ENCODE results near the gene ARSG.
"Not testable (repeated sequence)": the region's sequence is repeated elsewhere in the genome, so short reads cannot be mapped to it uniquely, and the experiment has no call there.

Gene ARSG

DNA sequence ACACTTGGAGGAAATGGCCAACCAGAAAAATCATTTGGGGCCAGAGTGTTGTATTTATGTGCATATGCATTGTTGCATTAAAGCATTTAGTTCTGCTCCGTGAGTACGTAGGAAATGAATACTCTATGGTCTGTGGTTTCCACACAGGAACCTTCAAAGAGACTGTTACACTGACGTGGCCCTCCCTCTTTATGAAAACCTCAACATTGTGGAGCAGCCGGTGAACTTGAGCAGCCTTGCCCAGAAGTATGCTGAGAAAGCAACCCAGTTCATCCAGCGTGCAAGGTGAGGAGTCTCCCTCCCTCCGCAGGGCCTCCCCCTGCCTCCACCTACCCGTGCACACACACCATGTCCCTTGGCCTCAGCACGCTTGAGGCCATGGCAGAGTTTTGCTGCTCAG lies 65.2 kb downstream of the ARSG start:
- DNase-seq (ENCODE audit: low read depth) = no peak
- no peak overlapping the region for H3K4me3 ChIP-seq (ENCODE audit: low read depth, low read length)

DNA sequence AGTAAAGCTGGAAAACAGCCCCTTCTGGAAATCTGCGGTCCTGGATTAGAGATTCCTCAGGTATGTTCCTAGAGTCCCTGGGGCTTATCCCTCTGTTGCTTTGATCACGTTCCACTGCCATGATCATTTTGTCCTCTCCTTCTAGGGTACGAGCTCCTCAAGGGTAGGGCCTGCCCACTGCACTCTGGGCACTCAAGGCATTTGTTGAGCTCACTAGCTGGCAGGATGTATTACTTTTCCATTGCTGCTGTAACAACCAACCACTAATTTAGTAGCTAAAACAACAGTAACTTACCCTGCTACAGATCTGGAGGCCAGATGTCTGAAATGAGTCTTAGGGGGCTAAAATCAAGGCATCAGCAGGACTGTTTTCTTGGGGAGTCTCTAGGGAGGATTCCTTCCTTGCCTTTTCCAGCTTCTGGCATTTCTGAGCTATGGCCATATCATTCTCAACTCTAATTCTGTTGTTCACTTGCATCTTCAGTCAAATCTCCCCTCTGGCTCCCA lies 65.7 kb downstream of the ARSG start:
- DNase-seq (ENCODE audit: low read depth) = no peak
- H3K4me3 ChIP-seq (ENCODE audit: low read depth, low read length) = no peak overlapping the region

DNA sequence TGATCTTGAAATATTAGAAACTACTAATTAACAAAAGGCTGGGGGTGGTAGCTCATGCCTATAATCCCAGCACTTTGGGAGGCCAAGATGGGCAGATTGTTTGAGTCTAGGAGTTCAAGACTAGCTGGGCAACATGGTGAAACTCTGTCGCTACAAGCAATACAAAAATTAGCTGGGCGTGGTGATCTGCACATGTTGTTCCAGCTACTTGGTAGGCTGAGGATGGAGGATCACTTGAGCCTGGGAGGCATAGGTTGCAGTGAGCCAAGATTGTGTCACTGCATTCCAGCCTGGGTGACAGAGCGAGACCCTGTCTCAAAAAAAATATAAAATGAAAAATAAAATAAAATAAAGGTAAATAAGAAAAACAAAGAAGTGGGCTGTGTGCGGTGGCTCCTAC lies 66.6 kb downstream of the ARSG start:
- no peak for DNase-seq (ENCODE audit: low read depth)
- H3K4me3 ChIP-seq (ENCODE audit: low read depth, low read length) = no peak overlapping the region

DNA sequence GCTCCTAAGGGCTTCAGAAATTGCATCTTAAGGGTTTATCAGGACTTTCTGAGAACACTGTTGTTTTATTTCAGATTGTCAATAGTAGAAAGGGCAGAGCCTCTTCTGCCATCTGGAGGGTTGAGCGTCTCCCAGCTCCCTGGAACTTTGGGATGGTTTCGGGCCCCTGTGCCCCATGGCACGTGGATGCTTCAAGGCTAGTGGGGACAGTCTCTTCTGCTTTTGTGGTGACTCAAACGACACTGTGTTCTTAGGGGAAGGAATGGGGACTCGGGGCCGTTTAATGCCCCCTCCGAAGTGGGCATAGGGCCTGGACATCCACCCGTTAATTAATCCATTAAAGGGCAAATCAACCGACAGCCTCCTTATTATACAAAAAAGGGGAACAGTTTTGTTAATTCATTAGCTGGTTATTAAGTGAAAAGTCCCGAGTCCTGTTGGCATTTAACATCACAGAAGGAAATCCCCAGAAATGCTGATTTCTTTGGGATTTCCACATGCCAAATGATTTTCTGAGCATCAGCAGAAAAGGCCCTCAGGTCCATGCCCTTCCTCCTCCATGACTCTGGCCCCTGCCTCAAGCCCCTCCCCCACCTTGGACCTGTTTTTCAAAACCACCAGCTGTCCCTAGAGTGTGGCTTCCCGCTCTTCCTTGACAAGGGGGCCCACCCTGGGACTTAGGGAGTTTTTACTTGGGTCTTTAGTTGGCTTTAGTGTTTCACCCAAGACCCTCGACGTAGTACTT lies 68.7 kb downstream of the ARSG start:
- H3K4me3 ChIP-seq (ENCODE audit: low read depth, low read length) = no peak overlapping the region
- no peak for DNase-seq (ENCODE audit: low read depth)

DNA sequence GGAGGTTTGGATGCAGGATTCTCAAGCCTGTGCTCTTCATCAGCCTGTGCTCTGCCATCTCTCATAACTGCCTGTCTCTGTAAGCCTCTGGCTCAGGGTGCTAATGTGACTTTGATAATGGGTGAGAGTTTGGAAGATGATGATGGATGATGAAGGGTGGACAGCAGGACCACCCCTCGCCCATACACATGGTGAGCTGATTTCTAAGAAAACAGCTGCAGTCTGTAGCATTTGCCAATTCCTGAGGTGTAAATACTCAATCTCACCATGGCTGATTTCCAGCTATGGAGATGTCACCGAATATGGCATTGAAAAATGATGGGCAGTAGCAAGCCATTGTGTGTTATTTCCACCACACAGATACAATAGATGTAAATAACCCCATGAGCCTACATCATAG lies 74.2 kb downstream of the ARSG start:
- no peak for DNase-seq (ENCODE audit: low read depth)
- H3K4me3 ChIP-seq (ENCODE audit: low read depth, low read length) = no peak overlapping the region

DNA sequence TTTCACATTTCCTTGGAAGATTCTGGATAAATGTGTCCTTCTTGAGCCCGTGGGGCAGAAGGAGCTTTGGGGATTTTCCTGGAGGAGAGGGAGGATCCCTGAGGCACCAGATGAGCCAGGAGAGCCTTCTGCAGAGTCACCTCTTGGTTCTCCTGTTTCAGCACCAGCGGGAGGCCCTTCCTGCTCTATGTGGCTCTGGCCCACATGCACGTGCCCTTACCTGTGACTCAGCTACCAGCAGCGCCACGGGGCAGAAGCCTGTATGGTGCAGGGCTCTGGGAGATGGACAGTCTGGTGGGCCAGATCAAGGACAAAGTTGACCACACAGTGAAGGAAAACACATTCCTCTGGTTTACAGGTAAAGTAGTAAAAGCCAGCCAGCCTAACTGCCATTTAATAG lies 77.1 kb downstream of the ARSG start:
- no peak for DNase-seq (ENCODE audit: low read depth)
- no peak overlapping the region for H3K4me3 ChIP-seq (ENCODE audit: low read depth, low read length)

DNA sequence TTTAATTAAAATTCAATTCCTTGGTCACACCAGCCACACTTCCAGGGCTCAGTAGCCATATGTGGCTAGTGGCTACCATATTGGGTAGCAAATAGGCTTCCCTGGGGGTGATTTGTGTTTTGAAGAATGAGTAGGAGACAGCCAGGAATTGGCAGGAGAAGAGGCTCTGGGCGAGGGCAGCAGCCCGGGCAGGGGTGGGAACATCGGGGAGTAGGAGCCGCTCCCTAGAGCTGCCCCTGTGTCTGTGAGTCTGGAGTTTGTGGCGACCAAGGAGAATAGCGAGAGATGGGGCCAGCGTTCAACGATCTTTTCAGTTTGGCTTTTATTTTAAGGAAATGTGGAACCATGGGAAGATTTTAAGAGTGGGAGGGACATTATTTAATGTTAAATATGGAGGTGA lies 84.3 kb downstream of the ARSG start:
- DNase-seq (ENCODE audit: low read depth) = no peak
- H3K4me3 ChIP-seq (ENCODE audit: low read depth, low read length) = no peak overlapping the region

DNA sequence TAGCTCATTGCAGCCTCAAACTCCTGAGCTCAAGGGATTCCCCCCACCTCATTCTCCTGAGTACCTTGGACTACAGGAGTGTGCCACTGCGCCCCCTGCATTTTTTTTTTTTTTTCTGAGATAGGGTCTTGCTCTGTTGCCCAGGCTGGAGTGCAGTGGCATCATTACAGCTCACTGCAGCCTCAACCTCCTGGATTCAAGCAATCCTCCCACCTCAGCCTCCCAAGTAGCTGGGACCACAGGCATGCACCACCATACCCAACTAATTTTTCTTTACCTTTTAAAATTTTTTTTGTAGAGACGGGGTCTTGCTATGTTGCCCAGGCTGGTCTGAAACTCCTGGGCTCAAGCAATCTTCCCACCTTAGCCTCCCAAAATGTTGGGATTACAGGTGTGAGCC lies 84.9 kb downstream of the ARSG start:
- DNase-seq (ENCODE audit: low read depth); H3K4me3 ChIP-seq (ENCODE audit: low read depth, low read length): not testable (repeated sequence)

DNA sequence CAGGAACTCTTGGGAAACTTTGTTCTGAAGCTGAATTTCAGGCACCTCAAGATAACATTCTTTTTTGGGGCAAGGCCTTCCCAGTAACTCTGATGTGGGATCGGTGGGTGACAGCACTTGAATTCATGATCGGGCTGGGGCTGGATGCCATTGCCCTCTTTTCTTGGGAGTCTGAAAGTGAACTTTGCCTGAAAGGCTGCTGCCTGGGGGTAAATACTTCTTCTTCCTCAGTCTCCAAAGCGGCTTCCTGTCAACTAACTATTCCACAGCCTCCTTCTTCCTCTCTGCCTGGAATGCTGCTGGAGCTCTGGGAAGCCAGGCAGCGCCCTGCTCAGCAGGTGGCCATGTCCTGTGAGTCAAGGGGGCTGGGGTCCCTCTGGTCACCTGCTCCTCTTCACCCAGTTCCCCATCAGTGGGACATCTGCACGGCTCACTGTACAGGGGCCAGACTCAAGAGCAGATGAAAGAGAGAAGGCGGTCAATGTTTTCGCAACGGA lies 86.5 kb downstream of the ARSG start:
- H3K4me3 ChIP-seq (ENCODE audit: low read depth, low read length) = peak overlapping the region; percentile 3
- DNase-seq (ENCODE audit: low read depth) = no peak

DNA sequence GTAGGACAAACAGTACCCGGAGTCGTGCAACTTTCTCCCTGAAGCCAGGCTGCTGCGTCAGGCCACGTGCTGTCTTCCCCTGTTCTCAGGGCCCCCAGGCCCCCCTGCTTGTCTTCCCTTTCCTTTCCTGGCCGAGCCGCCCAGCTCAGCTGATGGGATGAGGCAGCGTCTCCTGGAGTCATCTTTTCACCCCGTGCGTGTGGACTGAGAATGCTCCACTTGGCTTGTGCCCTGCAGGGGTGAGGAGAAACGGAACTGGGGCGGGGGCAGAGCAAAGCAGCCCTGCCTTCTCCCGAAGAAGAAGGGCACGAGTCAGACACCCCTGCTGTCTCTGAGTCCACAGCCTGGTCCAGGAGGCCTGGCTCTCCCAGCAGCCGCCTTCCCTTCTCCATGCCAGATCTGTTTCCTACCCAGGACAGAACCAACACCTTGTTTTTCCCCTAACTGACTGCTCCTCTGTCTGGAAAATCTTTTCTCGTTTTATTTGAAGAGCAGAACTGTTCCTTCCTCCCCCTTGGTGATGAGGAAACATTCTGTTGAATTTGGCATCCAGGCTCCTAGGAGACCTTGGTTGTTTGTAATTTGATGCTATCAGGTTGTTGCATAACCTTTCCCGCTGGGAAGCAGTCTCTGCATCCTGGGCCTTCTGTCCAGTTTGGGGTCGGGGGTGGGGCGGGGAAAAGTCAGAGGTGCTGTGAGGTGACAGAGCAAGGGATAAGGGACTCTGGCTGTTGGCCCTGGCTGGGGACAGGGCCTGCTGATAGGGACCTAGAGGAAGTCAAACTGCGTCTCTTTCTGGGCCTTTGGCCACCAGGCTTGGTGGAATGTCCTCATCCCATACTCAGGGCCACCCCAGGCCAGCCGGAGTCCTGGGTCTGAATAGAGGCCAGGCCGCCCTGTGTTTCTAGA lies 87.2 kb downstream of the ARSG start:
- peak; percentile 96 for DNase-seq (ENCODE audit: low read depth)
- peak overlapping the region; percentile 3 for H3K4me3 ChIP-seq (ENCODE audit: low read depth, low read length)

DNA sequence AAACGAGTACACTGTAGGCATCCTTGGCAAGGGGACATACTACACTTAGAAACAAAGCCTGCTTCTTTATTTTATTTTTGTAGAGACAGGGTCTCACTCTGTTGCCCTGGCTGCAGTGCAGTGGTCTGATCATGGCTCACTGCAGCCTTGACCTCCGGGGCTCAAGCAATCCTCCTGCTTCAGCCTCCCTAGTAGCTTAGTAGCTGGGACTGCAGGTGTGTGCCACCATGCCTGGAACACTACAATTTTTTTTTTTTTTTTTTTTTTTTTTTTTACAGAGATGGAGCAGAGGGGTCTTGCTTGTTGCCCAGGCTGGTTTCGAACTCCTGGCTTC lies 87.8 kb downstream of the ARSG start:
- DNase-seq (ENCODE audit: low read depth) = no peak
- H3K4me3 ChIP-seq (ENCODE audit: low read depth, low read length) = no peak overlapping the region

DNA sequence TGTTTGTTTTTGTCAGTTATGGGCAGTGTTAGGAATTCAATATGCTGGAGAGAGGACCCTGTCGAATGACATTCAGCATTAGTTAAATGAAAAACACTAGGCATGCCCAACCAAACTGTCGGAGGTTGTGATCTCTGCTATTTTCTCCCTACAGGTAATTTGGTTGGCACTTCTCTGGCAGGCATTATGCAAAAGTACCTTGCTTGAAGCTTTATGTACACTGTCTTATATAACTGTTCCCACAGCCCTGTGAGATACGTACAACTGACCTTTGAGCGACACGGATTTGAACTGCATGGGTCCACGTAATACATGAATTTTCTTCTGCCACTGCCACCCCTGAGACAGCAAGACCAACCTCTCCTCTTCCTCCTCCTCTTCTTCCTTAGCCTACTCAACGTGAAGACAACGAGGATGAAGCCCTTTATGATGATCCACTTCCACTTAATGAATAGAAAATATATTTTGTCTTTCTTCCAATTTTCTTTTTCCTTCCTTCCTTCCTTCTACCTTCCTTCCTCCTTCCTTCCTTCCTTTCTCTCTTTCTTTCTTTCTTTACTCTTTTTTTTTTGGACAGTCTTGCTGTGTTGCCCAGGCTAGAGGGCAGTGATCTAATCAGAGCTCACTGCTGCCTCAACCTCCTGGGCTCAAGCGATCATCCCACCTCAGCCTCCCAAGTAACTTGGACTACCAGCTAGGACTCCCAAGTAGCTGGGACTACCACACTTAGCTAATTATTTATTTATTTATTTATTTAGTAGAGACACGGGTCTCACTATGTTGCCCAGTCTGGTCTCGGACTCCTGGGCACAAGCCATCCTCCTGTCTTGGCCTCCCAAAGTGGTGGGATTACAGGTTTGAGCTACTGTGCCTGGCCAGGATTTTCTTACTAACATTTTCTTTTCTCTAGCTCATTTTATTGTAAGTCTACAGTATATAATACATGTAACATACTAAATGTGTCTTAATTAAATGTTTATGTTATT lies 88.7 kb downstream of the ARSG start:
- no peak for DNase-seq (ENCODE audit: low read depth)
- H3K4me3 ChIP-seq (ENCODE audit: low read depth, low read length) = no peak overlapping the region

DNA sequence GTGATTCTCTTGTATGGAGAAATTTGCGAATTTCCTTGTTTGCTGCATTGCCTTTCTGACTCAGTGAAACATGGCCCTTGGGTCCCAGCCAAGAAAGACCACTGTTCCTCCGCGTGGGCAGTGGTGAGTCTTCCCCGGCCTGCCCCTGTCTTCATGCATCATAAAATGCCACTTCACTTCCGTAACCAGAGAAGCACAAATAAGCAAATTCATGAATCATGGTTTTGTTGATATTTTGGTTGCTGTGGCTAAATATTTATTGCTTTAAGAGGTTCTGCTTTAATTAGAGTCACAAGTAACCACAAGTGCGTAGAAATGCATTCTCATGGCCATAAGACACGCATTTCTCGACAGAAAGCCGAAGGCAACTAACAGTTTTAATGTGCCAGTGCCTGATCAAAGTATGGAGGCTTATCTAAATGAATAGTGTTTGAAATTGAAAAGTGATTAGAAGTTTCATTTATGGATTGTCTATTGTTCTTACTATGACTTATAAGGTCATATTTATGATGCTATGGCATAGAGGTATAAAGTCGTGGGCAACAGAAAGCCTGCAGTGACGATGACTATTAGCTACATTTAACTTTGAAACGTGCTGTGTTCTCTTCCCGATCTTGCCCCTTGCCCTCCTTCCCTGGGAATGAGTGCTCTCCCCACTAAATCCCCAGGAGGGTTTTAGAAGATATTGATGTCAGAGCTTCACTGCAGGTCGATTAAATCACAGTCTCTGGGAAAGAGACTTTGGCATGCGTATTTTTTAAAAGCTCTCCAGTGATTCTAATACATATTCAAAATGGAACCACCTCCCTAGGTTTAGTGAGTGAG lies 90.0 kb downstream of the ARSG start:
- peak; percentile 87 for DNase-seq (ENCODE audit: low read depth)
- no peak overlapping the region for H3K4me3 ChIP-seq (ENCODE audit: low read depth, low read length)

DNA sequence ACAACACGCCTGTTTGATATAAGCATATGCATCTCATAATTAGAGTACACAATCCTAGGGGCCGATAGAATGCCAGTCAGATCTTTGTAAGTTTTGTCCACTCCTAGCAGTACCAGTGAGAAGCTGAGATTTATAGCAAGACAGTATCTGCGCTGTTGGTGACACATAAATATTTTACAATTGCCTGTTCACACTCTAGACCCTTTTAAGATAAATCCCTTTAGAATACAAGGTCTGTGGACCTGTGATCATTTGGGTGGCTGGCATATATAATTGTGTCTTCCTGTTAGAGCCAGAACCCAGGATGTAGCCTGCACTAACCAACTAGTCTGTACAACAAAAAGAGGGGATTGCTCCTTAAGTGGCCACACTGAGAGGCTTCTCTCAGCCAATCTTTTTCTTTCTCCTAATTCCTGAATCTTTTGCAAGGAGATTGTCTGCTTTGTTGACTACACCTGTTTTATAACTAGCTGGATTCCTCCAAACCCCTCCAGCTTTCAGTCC lies 91.3 kb downstream of the ARSG start:
- no peak for DNase-seq (ENCODE audit: low read depth)
- no peak overlapping the region for H3K4me3 ChIP-seq (ENCODE audit: low read depth, low read length)

DNA sequence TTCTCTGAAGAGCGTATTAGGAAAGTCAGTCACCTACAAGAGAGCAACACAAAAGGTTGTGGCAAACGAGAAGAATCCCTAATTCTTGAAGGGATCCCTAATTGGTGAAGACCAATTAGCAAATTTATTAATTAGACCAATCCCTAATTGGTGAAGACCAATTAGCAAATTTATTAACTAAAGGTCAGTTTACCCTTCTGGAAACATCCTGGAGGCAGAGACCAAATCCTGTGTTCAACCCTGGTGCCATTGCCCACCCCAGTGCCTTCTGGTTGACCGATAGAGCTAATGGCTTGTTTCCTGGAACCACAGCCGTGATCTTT lies 91.8 kb downstream of the ARSG start:
- no peak for DNase-seq (ENCODE audit: low read depth)
- no peak overlapping the region for H3K4me3 ChIP-seq (ENCODE audit: low read depth, low read length)

DNA sequence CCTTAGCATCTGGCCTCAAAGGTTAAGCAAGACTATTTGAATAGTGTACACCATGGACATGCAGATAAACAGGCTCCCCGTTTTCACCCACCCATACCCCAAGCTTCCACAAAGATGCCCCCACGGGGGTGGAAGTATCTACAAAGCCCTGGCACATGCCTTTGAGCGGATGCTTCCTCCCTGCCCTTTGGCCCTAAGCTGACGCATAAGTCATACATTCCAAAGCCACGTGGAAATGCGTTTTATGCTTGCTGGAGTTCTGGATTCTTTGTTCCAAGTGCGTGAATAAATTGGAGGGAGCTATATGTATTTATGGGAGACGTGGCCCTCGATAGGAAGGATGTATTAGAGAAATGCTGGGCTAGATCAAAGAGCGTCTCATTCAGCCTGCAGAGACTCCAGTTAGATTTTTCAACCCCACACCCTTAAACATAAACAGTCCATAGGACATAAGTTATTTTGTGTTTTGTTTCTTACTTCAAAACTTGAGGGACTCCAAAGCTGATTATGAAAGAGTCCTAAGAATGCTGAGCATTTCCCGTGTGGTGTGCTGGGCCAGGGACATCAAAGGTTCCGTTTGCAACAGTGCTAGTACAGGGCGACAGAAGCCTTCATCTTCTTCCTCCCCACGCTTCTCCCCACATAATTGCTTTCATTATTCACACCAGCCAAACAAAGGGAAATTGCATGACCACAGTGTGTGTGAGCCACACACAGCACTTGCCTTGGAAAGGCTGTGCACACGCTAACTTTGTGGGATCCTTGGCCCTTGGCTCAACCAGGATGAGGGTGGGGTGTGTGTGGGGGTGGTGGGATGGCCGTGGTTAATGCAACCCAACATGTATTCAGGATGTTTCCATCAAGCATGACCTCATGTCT lies 92.4 kb downstream of the ARSG start:
- H3K4me3 ChIP-seq (ENCODE audit: low read depth, low read length) = no peak overlapping the region
- DNase-seq (ENCODE audit: low read depth) = peak; percentile 66

DNA sequence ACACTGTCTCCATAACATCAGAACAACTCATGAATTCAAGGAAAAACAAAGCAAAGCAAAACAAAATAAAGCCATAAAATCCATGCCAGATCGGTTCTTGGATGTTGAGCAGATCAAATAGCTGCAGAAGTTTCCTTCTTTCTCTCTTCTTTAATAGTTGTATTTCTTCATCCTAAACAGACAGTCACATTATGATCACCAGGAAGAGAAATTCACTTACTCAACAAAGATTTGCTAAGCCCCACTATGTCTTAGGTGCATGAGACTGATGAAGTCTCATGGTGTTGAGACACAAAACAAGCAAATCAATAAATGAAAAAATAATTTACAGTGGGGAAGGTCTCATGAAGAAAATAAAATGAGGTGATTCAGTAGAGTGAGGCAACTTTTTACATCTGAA lies 93.2 kb downstream of the ARSG start:
- H3K4me3 ChIP-seq (ENCODE audit: low read depth, low read length) = no peak overlapping the region
- DNase-seq (ENCODE audit: low read depth) = no peak

DNA sequence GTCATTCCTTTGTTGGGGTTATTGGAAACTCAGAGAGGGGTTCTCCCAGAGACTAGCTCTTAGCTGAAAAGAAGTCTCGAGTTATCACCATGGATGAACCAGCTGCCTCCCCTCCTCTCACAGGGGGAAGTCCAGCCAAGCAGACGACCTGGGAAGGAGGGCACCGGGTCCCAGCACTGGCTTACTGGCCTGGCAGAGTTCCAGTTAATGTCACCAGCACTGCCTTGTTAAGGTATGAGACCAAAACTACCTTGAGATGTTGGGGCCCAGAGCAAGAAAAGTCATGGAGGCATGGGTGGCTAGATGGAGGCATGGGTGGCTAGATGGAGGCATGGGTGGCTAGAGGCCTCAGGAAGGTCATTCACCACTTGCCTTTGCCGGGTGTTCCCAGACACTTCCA lies 93.6 kb downstream of the ARSG start:
- DNase-seq (ENCODE audit: low read depth) = no peak
- H3K4me3 ChIP-seq (ENCODE audit: low read depth, low read length) = no peak overlapping the region

All from skeletal muscle cell (primary cell).